ENCODE results near the gene GEMIN2.
A peak's percentile ranks its signal among the peaks of the same experiment; 100 is the strongest.
"Not testable (repeated sequence)": the region's sequence is repeated elsewhere in the genome, so short reads cannot be mapped to it uniquely, and the experiment has no call there.

The GEMIN2 gene

DNA sequence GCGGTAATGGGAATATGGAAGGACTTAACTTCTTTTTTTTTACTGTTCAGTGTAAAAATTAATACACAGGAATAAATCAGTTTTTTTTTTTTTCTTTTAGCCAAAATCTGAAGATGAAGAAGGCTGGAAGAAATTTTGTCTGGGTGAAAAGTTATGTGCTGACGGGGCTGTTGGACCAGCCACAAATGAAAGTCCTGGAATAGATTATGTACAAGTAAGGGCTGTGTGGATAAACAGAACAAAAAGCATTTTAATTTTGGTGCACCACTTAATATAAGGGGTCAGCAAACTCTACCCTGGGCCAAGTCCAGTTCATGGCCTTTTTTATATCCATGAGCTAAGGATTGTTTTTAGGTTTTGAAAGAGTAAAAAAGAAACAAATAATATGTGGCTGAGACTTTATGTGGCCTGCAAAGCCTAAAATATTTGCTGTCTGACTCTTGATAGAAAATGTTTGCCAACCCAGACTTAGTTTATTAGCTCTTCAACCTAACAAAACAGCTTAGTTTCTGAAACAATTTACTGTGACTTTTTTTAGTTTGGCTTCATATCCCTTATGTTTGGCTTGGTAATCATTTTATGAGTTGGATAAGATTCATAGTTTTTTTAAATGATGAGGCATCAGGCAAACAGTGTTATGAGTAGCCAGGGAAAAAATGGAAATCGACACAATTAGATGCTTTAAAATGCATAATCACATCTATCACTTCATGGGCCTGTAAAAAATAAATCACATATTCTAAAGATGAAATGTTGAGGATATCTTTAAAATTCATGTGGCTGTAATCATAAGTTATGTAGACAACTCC lies 8.4 kb downstream of the GEMIN2 start:
- no peak for DNase-seq

DNA sequence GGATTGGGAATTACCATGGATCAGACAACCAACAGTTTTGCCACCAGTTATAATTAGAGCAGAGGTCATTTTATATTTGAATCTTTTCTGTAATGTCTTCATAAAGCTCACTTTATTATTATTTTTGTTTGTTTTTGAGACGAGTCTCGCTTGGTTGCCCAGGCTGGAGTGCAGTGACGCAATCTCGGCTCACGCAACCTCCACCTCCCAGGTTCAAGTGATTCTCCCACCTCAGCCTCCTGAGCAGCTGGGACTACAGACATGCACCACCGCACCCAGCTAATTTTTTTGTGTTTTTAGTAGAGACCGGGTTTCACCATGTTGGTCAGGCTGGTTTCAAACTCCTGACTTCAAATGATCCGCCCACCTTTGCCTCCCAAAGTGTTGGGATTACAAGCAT lies 23.7 kb downstream of the GEMIN2 start:
- DNase-seq, result not testable (repeated sequence)

DNA sequence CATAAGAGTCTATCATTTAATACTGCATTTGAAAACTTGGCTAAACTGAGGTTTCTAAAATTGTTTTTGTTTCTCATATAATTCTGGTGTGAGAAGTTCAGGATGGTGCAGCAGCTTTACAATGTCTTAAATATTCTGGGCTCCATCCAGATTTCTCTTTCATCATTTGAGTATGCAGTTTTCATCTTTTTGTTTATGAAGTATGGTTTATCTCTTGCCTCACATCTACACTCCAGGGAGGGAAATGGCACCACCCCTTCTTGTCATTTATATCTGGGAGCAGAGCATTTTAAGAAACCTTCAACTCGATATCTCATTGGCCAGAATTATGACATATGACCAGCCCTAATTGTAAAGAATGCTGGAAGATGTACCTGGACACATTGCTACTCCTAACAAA lies 24.3 kb downstream of the GEMIN2 start:
- DNase-seq, result no peak

DNA sequence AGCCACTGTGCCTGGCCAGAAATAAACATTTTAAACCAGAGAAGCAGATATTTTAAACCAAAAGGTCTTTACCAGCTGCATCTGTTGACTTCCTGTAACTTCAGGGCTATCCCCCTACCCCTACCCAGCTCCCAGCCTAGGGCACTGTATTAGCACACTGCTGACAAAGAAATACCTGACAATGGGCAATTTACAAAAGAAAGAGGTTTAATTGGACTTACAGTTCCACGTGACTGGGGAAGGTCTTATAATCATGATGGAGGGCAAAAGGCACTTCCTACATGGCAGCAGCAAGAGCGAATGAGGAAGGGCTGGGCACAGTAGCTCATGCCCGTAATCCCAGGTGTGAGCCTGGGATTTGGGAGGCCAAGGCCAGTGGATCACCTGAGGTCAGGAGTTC lies 26.0 kb downstream of the GEMIN2 start:
- no peak for DNase-seq

DNA sequence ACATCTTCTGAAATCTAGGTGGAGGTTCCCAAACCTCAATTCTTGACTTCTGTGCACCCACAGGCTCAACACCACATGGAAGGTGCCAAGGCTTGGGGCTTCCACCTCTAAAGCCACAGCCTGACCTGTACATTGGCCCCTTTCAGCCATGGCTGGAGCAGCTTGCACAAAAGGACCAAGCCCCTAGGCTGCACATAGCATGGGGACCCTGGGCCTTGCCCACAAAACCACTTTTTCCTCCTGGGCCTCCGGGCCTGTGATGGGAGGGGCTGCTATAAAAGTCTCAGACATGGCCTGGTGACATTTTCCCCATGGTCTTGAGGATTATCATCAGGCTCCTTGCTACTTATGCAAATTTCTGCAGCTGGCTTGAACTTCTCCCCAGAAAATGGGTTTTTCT lies 27.5 kb downstream of the GEMIN2 start:
- not testable (repeated sequence) for DNase-seq

DNA sequence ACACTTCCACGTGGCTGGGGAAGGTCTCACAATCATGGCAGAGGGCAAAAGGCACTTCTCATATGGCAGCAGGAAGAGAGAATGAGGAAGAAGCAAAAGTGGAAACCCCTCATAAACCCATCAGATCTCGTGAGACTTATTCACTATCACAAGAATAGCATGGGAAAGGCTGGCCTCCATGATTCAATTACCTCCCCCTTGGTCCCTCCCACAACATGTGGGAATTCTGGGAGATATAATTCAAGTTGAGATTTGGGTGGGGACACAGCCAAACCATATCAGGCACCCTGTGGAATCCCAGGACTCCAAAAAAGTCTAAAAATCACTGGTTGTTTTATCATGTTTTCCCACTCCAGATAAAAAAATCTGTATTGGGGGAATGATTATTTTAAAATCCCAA lies 29.1 kb downstream of the GEMIN2 start:
- peak; percentile 14 for DNase-seq

DNA sequence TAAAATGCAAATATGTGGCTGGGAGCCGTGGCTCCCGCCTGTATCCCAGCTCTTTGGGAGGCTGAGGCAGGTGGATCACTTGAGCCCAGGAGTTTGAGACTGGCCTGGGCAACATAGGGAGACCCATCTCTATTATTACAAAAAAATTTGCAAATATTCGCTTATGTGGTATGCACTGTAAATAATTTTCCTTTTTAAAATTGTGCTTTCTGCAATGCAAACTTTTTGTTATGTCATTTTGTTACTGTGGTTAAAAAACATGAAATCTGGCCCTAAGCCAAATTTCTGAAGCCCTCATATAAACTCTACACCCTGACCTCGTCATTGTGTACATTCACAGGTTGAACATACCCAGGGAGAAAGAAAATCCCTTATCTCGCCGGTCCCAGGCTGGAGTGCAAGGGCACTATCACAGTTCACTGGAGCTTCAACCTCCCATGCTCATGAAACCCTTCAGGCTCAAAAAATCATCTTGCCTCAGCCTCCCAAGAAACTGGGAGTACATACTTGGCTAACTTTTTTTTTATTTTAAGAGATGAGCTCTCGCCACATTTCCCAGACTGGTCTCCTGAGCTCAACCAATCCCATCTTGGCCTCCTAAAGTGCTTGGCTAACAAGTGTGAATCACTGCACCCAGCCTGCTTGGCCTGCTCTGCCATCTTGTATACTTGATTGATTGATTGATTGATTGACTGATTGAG lies 31.3 kb downstream of the GEMIN2 start:
- DNase-seq, result peak; percentile 95

DNA sequence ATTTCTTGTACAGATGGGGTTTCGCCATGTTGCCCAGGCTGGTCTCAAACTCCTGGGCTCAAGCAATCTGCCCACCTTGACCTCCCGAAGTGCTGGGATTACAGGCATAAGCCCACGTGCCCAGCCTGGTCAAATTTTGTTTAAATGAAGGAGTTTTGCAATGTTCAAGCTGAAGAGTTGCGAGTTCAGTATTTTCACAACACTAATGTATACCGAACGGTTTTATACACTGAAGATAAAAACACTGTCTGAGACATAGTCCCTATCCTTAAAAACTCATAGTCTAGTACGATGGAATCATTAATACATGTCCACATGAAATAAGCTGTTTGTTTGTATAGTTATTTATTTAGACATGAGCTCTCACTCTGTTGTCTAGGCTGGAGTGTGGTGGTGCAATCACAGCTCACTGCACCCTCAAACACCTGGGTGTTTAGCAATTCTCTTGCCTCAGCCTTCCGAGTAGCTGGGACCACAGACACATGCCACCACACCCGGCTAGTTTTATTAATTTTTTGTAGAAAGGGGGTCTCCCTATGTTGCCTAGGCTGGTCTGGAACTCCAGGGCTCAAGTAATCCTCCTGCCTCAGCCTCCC lies 40.6 kb downstream of the GEMIN2 start:
- DNase-seq, result no peak

DNA sequence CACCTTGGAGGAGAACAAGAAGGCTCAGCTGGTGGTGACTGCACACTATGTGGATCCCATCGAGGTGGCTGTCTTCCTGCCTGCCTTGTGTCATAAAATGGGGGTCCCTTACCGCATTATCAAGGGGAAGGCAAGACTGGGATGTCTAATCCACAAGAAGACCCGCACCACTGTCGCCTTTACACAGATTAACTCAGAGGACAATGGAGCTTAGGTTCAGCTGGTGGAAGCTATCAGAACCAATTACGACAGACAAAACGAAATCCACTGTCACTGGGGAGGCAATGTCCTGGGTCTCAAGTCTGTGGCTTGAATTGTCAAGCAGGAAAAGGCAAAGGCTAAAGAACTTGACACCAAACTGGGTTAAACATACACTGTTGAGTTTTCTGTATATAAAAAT lies 43.4 kb downstream of the GEMIN2 start:
- no peak for DNase-seq

DNA sequence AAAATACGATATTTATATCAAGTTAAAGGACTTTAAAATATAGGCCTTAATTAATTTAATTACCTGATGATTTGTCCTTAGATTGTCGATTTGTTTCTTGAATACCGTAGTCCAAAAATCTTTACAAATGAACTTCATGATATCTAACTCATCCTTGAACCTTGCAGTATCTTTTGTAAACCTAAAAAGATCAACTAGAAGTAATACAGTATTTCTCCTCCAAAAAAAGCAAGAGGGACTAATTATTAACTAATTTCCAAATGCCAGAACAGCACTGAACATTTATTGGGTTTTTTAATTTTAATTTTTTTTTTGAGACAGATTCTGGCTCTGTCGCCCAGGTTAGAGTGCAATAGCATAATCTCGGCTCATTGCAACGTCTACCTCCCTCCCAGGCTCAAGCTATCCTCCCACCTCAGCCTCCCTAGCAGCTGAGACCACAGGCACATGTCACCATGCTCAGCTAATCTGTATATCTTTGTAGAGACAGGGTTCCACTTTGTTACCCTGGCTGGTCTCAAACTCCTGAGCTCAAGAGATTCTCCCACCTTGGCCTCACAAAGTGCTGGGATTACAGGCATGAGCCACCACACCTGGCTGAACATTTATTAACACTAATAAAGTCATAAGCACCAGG lies 44.2 kb downstream of the GEMIN2 start:
- no peak for DNase-seq

DNA sequence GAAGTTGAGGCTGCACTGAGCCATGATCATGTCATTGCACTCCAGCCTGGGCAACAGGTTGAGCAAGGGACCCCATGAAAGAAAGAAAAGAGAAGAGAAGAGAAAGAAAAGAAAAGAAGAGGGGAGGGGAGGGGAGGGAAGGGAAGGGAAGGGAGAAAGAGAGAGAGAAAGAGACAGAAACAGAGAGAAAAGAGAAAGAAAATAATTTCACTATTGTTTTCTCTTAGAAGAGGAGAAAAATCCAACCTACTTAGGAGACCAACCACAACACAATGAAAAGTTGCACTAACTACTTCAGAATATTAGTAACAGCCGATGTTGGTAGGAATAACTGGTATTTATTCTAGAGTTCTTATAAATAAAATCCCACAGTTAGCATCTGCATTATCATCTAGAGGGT lies 46.4 kb downstream of the GEMIN2 start:
- DNase-seq, result no peak

DNA sequence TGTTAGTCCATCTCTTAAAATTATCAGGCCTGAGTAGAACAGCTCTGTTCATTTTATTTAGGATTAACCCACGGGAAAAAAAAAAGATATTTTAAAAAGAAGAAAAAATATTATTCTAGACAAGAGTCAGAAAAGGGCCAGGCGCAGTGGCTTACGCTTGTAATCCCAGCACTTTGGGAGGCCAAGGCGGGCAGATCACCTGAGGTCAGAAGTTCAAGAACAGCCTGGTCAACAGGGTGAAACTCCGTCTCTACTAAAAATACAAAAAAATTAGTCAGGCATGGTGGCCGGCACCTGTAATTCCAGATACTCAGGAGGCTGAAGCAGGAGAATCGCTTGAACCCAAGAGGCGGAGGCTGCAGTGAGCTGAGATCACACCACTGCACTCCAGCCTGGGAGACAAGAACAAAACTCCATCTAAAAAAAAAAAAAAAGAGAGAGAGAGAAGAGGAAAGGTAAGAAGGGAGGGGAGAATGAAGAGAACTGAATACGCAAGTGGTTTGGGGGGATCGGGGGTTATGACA lies 53.7 kb downstream of the GEMIN2 start:
- DNase-seq, result not testable (repeated sequence)

DNA sequence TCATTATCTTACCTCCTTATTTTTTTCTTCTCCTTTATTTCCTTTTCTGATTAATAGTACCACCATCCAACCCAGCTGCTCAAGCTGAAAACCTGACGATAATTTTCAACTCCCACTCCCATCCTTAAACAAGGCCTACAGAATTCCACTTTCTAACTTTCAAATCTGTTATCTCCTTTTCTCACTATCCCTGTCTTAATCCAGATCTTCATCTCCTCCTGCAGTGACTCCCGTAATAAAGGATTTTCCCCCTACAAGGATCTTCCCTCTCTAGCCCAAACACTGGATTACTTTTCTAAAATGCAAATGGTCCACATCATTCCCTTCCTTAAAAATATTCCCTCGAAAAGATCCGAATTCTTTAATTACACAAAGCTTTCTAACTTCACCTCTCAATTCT lies 54.5 kb downstream of the GEMIN2 start:
- DNase-seq, result no peak

DNA sequence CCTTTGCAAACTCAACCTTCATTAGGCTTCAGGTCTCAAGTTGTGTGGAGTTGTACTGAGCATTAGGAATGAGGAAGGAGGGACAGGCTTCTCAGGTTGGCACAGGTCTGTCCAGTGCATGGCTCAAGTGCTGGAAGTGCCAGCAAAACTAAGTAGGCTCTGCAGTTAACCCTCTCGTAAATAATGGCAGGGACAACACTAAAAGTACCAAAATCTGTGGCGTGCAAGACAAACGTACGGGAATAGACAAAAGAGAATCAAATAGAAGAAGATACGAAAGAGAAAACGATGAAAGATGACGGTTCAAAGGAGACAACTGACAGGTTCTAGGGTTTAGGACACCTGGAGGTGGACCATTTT lies 55.4 kb downstream of the GEMIN2 start:
- DNase-seq, result no peak

DNA sequence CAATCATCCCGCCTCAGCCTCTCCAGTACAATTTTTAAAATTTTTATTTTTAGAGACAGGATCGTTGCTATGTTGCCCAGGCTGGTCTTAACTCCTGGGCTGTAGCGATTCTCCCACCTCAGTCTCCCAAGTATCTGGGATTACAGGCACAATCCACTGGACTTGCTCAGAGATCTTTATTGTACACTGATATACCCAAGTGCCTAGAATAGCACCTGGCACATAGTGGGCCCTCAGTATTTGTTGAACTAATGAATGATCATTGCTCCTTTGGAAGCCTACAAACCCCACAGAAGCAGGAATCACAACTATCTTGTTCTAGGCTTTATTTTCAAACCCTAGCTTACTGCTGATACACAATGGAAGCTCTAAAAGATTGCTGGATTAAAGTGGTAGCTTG lies 59.1 kb downstream of the GEMIN2 start:
- DNase-seq, result no peak

DNA sequence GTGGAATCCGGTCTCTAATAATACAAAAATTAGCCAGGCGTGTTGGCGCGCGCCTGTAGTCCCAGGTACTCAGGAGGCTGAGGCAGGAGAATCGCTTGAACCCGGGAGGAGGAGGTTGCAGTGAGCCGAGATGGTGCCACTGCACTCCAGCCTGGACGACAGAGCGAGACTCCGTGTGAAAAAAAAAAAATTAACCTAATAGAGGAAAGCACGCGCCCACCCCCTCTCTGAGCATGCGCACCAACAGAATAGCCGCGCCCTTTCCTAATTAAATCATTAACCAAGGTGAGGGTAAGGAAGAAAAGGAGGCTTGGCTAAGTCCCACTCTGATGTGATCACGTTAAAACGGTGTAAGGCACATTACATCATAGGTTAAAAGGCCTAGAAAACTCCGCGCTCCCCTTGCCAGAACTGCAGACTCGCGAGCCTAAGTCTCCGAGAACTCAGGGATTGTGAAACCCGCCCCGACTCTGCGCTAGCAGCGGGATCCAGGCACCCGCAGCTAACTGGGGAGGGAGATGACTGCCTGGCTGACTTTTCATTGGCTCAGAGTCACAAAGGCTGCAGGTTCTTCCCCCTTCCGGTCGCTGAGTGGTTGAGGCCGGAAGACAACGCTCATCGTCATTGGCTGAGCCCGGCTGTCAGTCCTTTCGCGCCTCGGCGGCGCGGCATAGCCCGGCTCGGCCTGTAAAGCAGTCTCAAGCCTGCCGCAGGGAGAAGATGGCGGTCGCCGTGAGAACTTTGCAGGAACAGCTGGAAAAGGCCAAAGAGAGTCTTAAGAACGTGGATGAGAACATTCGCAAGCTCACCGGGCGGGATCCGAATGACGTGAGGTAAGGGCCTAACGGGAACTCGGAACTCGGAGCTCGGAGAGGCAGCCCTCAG lies 60.7 kb downstream of the GEMIN2 start, which contains the start of gene PNN:
PNN (plus strand) TSS at position 695 of the 885 bp plus-strand sequence; CDS start at position 721, 26 bp downstream.
- peak; percentile 100 for DNase-seq

DNA sequence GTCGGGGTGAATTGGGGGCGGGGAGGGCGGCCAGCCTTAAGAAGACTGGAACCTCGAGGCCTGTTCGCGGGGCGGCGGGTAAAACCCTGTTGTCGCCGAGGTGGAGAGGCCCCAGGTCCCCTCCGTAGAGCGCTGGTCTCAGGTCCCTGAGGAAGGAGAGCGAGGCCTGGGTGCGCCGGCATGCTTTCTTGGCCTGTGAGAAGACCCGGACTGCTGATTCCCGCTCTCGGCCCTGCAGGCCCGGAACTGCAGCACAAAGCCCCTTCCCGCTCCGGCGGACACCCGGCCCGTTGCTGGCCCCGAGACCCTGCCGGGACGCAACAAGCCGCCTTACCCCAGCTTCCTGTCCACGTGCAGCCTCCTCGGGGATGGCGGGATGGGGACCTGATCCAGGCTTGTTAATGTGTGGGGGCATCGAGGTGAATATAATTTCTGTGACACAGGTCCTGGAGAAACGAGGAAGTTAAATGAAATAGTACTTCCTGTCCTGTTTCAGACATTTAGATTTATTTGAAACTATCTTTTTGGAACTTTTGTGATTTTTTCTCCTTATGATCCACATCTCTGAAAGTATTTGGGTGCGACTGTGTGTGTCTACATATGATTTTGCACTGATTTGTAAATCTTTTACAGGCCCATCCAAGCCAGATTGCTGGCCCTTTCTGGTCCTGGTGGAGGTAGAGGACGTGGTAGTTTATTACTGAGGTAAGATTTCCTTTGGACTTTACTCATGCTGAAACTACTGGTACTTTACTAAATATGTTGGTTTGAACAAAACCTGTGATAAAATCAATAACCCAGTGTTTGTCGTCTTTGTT lies 61.5 kb downstream of the GEMIN2 start:
- DNase-seq, result peak; percentile 74

DNA sequence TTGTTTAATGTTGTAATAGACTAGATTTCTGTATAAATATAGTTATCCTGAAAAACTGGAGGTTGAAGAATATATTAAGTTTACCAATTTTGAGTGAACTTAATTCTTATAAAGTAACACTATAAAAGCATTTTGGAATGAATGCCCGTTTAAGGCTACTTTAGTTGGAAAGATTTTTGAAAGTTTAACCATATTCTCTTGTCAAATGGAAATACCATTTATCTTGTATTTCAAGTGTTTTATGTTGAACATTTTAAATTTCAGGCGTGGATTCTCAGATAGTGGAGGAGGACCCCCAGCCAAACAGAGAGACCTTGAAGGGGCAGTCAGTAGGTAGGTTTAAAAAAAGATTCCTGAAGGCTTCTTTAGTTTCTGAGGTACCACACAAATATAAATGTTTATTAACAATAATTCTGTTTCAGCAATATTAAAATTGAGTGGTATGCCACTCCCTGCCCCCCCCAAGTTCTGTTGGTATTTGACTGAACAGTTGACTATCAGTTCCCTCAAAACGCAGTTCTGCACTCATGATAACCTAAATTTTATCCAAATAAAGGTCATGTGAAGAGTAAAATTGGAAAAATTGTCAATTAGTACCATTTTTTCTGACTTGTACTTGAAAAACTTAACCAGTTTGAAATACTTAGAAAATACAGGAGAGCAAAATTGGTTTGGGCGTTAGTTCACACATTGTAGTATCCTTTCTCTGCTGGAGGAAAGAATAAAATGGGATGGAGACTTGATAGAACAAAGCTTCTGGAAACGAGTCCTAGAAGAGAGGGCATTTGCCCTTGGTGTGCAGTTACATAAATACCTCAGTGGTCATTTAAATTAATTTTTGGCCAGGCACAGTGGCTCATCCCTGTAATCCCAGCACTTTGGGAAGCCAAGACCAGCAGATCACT lies 62.4 kb downstream of the GEMIN2 start:
- no peak for DNase-seq

DNA sequence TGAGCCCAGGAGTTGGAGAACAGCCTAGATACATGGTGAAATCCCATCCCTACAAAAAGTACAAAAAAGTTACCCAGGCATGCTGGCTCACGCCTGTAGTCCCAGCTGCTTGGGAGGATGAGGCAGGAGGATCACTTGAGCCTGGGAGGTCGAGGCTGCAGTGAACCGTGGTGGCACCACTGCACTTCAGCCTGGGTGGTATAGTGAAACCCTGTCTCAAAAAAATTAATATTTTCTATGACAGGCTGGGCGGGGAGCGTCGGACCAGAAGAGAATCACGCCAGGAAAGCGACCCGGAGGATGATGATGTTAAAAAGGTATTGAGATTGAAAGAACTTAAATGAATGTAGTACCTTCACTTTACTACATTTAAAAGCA lies 63.0 kb downstream of the GEMIN2 start:
- no peak for DNase-seq

DNA sequence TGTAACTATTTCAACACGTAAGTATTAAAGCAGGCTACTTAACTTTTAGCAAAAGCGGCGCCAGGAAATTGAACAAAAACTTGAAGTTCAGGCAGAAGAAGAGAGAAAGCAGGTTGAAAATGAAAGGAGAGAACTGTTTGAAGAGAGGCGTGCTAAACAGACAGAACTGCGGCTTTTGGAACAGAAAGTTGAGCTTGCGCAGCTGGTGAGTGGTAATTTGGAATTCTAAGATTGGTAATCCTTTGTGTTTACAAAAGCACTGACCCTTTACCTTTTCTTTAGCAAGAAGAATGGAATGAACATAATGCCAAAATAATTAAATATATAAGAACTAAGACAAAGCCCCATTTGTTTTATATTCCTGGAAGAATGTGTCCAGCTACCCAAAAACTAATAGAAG lies 64.9 kb downstream of the GEMIN2 start:
- no peak for DNase-seq

Data from hematopoietic multipotent progenitor cell treated with erythropoietin and hydrocortisone succinate and interleukin-3 and kit ligand, for 4 days (in vitro differentiated cells).